Cerebellar nuclear complex (tissue), 1 donor: ENCODE measurements around the gene COLEC11.
"Not testable (repeated sequence)": the region's sequence is repeated elsewhere in the genome, so short reads cannot be mapped to it uniquely, and the experiment has no call there.

Source experiments
- DNase-seq, 2 experiments: peaks; one replicate each; lab custom pipeline; 2025; lab: John Stamatoyannopoulos, UW

The COLEC11 gene

GRCh38 chr2:3654531-3655225, 59.8 kb downstream of the COLEC11 start:
- DNase-seq, result no peak

- DNase-seq, result no peak
Measured at GRCh38 chr2:3655871-3656761, 61.2 kb downstream of the COLEC11 start.

- DNase-seq, result no peak
Measured at GRCh38 chr2:3656762-3657721, 62.1 kb downstream of the COLEC11 start.

GRCh38 chr2:3657881-3658280, 63.0 kb downstream of the COLEC11 start, which contains the start of gene ALLC:
Gene ALLC, plus strand, starts transcription at chr2:3658200. Its CDS starts 12,958 bp downstream, at chr2:3671158.
- no peak for DNase-seq

GRCh38 chr2:3659447-3660432, 64.8 kb downstream of the COLEC11 start:
- no peak for DNase-seq

GRCh38 chr2:3660640-3661039, 65.7 kb downstream of the COLEC11 start:
- not testable (repeated sequence) for DNase-seq

- DNase-seq, result no peak
Measured at GRCh38 chr2:3661149-3661660, 66.3 kb downstream of the COLEC11 start.

- DNase-seq, result no peak
Measured at GRCh38 chr2:3662239-3662638, 67.3 kb downstream of the COLEC11 start.

GRCh38 chr2:3664118-3664517, 69.2 kb downstream of the COLEC11 start:
- no peak for DNase-seq

- DNase-seq, result no peak
Measured at GRCh38 chr2:3664925-3665324, 70.0 kb downstream of the COLEC11 start.

- no peak for DNase-seq
Measured at GRCh38 chr2:3665886-3666612, 71.1 kb downstream of the COLEC11 start.

- no peak for DNase-seq
Measured at GRCh38 chr2:3666613-3666975, 71.7 kb downstream of the COLEC11 start.

GRCh38 chr2:3667151-3667631, 72.3 kb downstream of the COLEC11 start:
- no peak for DNase-seq

GRCh38 chr2:3669656-3670055, 74.7 kb downstream of the COLEC11 start:
- DNase-seq, result no peak

- no peak for DNase-seq
Measured at GRCh38 chr2:3670376-3670775, 75.5 kb downstream of the COLEC11 start.

- DNase-seq, result no peak
Measured at GRCh38 chr2:3670941-3671340, 76.0 kb downstream of the COLEC11 start.

GRCh38 chr2:3672861-3673678, 78.2 kb downstream of the COLEC11 start:
- no peak for DNase-seq

GRCh38 chr2:3674066-3674845, 79.3 kb downstream of the COLEC11 start:
- DNase-seq, result no peak
